LNCaP clone FGC (cell line): ENCODE results near the gene ATXN7L2.

ENCODE experiments used
- DNase-seq: peaks from one replicate; pipeline ENCODE4 v3.0.0-alpha.2; 2011; ENCODE audit warnings: low read depth
- H3K4me3 ChIP-seq: 2 replicates; pipeline ENCODE4 v1.5.1; 2011; ENCODE audit warnings: mild to moderate bottlenecking, low read depth, low read length, control low read depth
- TF ChIP-seq, protein P1 (sequence below): IDR thresholded peaks from 2 replicates; pipeline ENCODE4 v1.5.1; 2012; ENCODE audit warnings: mild to moderate bottlenecking; ENCODE audit not compliant: control insufficient read depth, insufficient read depth; ENCODE audit errors: extremely low read depth

Gene ATXN7L2

DNA sequence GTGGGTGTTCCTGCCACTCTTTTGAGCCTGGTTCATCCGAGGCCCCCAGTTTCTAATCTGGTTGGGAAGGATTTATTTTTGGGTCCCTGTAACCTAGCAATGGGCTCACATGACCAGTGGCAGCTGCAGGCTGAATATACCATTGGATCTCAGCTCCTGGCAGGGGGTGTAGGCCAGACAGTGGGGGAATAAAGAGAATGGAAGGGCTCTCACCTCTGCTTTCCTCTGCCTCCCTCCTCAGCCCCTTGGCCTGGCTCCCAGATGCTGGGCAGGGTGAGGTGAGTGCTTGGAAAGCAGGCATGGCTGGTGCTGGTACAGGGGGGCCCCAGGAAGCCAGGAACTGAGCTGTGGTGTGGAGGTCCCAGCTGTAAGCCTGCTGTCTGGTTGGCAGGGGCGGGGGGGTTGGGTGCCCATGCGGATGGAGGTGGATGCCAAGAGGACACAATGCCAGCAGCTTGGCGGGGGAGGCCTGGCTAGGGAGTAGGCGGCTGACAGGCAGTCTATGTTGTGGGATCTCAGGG, 52.3 kb downstream of the ATXN7L2 start:
- TF ChIP-seq, protein P1, sequence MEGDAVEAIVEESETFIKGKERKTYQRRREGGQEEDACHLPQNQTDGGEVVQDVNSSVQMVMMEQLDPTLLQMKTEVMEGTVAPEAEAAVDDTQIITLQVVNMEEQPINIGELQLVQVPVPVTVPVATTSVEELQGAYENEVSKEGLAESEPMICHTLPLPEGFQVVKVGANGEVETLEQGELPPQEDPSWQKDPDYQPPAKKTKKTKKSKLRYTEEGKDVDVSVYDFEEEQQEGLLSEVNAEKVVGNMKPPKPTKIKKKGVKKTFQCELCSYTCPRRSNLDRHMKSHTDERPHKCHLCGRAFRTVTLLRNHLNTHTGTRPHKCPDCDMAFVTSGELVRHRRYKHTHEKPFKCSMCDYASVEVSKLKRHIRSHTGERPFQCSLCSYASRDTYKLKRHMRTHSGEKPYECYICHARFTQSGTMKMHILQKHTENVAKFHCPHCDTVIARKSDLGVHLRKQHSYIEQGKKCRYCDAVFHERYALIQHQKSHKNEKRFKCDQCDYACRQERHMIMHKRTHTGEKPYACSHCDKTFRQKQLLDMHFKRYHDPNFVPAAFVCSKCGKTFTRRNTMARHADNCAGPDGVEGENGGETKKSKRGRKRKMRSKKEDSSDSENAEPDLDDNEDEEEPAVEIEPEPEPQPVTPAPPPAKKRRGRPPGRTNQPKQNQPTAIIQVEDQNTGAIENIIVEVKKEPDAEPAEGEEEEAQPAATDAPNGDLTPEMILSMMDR, result no peak
- no peak for DNase-seq
- H3K4me3 ChIP-seq, result no peak overlapping the region

DNA sequence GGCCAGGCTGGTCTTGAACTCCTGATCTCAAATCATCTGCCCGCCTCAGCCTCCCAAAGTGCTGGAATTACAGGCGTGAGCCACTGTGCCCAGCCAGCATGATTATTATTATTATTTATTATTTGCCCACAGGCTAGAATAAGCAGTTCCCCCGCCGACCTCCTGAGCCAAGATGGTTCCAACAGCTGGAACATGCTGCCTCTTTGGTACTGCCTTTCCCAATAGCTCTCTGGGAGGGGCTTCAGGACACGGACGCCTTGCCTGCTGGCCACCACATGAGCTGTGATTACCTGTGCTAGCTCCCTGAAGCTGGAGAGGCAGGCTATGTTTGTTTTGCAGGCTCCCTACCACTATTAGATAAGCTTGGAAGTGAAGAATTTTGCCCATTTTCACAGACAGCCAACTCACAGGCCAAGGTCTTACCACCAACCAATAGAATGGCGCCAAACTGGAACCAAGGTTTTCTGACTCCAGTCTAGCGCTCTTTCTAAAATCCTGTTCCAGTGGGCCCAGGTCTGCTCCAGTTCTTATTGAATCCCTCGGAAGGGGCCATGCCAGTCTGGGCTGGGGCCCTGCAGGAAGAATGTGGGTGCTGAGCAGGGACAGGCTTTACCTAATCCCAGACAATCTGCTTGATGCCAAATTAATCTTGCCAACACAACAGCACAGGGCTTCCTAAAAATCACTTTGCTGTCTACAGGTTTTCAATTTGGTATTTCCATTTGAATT, 53.9 kb downstream of the ATXN7L2 start:
- TF ChIP-seq, protein P1, result no peak

DNA sequence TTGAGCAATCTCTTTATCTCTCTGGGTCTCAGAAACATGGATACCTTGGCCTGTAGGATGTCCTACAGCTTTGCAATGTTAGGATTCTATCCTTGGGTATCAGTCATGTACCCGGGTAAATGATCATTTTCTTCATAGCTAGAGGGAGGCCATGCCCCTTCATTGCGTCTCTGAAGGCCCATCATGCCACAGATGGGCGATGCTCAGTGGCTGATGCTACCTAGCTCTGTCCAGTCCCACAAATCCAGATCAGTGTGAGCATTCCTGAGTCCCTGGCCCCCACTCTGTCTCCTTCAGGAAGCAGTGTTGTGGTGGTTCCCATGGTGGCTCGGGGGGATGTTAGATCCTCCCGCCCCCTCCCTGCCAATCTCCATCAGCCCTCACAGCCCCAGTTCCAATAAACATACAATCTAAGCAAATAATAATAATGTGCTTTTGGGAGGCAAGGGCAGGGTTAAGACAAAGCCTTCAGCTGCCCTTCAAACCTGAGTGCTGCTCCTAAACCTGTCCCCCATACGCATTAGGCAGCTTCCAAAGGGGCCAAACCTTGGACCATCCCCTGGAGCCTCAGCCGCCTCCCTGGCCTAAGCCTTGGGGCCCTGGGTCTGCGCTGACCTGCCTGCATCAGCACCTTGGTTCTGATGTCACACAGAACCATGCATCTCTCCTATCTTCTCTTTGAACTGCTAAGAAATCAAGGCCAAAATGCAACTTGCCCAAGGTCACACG, 55.3 kb downstream of the ATXN7L2 start:
- DNase-seq, result no peak
- TF ChIP-seq, protein P1, result no peak
- no peak overlapping the region for H3K4me3 ChIP-seq

More for the DNA sequence above, 53.9 kb downstream of the ATXN7L2 start:
- DNase-seq, result no peak
- H3K4me3 ChIP-seq, result no peak overlapping the region

DNA sequence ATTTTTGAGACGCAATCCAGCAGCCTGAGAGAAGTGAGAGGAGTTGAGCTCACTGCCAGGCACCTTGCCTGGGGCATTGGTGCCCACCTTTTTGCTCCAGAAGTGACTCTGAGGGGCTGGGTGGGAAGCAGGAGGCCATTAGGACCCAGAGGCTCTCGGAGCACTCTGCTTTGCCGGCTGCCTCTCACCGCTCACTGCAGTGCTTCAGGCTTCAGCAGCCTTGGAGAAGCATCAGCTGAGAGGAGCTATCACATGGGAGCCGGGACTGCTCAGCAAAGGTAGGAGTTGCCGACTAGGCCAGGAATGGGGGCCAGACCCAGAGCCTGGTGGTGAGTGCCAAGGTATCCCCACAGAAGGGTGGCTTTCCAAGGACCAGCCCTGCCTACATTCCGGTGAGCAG, 56.0 kb downstream of the ATXN7L2 start, which contains the start of gene GPR61:
TSS of gene GPR61 (plus strand) at position 197 of the 400 bp plus-strand sequence. CDS start 3,151 bp downstream, outside the sequence.
- no peak within 1 kb of the TSS for H3K4me3 ChIP-seq
- DNase-seq, result no peak
- TF ChIP-seq, protein P1, result no peak

DNA sequence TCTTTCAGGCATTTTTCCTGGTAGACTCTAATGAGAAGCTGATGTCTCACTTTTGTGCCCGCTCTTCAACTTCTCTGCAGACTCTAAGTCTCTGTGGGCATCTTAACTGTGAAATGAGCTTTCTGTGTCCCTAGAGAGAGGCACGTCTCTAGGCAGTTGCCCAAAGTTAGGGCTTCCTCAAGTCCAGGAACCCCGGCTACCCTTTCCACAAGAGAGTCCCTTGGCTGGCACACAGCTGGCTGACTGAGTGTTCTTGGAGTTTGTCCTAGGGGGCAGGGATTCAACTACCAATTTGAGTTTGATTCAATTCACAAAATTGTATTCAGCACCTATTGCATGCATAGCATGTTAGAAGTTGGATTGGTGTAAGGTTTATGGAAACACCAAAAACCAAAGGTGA, 57.4 kb downstream of the ATXN7L2 start:
- TF ChIP-seq, protein P1, result no peak
- DNase-seq, result no peak

More for the DNA sequence above, 57.4 kb downstream of the ATXN7L2 start:
- no peak overlapping the region for H3K4me3 ChIP-seq
